GM19467 (cell line): ENCODE measurements around the gene SLC8A1.

Experiments
- ATAC-seq: cut with Tn5 transposase; IDR thresholded peaks from one replicate; pipeline ENCODE4 v1.9.1; 2021; ENCODE audit warnings: mild to moderate bottlenecking, moderate library complexity; ENCODE audit not compliant: unreplicated experiment

Gene SLC8A1

DNA sequence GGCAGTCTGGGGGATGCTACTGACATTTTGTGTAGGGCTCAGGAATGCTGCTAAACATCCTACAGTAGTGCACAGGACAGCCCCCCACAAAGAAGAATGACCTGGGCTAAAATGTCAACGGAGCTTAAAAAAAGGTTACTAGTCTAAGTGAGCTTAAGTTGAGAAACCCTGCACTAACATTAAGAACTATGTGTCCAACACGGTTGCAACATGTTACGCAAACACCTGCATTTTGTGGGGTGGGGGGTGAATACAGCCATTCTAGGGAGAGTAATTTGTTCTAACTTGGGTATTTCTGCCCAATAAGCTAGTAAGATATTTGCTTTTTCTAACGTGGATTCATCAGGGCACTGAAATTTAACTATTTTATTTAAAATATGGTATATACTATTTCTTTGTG lies 57.9 kb downstream of the SLC8A1 start:
- ATAC-seq, result no peak

DNA sequence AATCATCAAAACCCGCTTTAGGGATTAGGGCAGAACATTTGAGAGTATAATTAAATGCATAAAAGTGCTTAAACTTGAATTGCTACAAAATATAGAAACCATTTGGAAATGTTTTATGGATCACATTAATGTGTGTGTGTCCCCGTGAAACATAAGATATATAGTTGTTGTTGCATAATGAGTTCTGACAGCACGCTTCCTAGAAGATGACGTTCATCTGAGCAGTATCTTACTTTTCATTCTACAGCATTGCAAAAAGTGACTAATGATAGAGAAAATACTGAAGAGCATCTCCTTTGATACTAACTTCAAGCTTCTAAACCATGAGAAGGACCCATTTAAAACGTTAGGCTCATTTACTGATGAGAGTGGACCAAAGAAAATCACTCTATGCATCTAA lies 63.7 kb downstream of the SLC8A1 start:
- no peak for ATAC-seq

DNA sequence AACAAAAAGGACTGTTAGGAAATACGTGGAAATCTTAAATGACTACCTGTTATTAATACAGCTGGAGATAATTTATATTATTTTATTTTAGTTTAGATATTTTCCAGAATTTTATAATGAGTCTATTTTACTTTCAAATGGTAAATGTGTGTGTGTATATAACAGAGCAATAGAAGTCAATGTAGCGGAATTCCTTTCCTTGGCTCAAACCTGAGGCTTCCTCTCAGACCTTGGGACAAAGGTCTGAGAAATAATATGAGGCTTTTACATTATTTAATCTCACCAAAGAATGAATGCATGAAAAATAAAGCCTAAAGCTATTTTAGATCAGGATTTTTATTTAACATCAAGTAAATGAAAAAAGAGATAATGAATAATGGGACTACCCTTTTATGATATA lies 65.7 kb downstream of the SLC8A1 start:
- no peak for ATAC-seq

DNA sequence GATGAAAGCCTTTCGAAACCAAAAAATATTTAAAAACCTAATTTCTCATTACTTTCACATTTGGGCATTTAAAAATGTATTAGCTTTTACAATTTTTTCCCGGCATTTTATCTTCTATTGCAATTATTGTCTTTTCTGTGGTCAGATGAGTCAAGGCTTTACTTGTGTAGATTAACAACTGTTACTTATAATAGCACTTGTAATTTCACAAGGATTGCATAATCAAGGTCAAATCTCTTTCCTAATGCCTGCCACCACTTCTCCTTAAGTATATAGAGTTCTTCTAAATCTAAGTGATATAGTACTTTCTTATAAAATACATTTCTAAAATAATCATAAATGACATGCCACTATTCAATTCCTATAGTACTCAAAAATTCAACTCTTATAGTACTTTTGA lies 67.2 kb downstream of the SLC8A1 start:
- ATAC-seq, result no peak

DNA sequence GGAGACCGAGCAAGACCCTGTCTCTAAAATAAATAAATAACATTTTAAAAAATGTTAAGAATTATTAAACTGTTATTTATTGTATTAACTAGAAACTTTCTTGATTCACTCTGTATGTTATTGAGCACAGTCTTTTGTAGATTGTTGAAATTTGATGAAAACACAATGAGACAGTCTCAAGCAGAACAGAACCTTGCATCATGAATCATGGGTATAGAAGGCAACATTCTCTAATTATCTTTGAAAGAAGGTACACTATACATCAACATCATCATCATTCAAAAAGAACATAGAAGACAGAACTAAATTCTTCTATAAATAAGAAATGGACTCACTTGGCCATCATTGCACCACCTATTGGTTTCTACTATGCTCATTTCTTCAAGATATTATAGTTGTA lies 67.7 kb downstream of the SLC8A1 start:
- no peak for ATAC-seq

DNA sequence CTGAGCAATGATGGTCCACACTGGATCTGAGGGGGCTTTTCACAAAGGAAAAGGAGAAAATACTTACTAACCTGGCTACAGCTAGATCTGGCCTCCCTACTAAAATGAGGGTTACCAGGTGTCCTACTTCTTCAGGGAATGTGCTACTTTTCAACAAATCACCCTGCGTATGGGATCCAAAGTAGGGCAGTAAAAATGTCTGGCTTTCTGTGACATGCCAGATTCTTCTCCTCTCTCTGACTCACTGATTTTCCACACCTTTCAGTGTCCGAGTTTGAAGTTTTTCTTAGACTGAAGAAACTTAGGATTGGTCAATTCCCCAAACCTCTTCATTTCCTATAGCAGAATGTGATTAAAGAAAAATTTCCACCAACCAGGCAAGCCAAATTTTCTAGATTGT lies 71.2 kb downstream of the SLC8A1 start:
- no peak for ATAC-seq

DNA sequence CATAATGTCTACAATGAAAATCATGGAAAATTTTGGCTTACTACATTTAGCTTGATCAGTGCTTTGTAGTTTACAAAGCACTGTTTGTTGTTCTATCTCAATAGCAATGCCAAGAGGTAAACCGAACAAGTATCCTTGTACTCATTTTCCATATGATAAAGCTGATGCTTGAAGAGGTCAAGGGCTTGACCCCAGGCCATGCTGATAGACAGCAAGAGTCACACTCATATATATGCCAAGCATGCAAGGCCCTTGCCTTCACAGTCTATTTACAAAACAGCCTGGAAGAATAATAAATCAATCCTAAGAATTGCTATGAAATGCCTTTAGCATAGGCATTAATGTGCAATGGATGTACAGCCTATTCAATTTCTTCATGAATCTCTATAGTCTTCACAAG lies 71.8 kb downstream of the SLC8A1 start:
- ATAC-seq, result no peak

DNA sequence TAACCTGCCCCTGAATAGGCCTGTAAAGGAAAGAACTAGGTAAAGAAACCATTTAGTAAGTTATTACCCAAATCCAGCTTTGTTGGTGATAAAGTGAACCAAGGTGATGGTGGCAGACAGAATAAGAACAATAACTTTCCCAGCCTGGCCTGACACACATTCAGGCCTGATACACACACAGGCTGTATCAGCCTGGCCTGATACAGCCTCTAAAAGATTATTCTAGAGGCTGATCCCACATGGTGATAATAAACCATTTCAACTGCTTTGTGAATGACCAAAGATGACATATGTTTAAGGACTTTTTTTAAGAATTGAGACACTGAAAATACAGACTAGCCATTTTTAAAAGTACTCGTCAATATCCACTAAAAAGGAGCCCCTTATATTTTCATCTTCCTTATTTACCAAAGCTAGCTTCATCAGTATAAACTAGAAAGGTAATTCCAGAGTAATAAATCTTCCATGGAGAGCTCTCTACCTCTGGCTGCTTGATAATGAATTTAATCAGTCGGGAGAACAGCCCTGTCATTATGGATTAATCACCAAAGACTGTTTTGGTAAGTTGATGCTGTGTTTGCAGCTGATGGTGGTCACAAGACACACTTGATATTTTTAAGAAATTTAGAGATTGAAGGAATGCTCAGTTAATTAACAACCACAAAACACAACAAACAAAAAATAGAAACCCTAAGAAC lies 77.2 kb downstream of the SLC8A1 start:
- no peak for ATAC-seq

DNA sequence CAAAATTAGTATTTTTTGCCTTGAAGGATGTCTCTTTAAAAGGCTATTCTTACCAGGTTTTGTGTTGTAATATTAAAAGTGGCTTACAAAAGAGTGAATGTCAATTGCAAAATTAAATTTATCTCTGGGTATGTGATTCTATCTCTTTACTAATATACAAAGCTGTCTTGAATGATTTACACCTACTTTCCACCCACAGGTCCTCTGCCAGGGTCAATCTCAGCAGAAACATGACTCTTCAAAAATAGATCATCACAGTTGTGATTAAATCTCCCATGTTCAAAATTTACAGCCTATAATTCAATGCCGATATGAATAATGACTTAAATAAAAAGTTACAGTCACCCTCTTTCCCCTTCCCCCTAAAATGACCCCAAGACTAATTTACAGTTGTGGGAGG lies 78.8 kb downstream of the SLC8A1 start:
- ATAC-seq, result no peak

DNA sequence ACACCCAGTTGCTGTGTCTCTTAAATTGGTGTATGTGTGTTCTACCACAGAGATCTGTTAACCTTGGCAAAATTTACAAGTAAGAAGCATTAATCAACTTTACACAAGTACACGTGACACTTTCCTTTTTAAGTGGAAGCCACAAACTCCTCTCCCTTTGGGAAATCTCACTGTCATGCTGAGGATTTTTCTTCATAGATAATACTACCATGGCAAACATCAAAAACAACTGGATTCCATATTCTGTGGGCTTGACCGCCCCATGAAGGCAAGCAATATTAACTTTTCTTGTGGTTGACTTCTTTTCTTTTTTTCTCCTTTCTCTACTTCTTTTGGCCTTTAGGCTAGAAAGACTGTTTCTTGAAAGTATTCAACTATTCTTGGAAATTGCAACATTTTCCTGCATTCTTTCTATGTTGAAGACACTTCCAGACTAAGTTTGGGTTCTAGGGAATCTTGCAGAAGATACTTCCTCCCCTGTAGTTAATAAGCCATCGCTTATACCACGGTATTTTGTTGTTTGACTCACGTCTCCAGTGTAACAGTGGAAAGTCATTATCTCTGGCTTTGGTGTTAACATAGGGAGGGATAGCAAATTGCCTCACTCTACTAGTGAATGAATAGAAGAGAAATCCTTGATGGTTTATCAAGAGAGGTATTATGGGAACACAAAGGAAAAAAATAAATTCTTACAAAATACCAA lies 79.5 kb downstream of the SLC8A1 start:
- ATAC-seq, result no peak

DNA sequence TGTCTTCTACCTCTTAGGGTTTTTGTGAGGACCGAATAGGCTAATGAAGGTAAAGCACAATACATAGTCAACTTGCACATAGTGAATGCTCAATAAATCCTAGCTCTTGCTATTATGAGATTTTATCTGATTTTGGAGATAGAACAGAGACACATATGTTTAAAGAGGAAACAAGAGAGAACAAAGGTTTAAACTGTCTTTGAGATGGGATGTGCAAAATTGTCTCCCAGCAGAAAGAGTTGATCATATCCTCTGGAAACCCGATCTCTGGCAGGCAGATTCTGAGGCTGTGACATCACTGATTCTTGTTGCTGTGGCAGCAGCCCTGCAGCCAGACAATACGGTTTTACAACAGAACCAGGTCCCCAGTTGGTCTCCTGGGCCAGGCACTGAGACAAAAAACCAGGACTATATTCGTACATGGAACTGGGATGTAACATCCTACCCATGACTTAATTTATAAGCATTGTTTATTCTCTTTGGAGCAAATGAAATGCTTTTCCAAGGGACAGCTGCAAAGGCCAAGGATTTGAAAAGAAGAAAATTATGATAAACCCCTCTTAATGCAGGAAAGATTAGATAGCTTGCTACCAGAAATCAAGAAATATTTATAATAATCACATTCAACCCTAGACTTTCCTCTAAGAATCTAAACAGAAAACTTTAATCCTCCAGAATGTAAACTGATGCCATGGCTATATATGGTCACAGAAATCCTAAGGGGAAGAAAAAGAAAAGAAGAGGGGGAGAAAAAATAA lies 80.2 kb downstream of the SLC8A1 start:
- ATAC-seq, result no peak

DNA sequence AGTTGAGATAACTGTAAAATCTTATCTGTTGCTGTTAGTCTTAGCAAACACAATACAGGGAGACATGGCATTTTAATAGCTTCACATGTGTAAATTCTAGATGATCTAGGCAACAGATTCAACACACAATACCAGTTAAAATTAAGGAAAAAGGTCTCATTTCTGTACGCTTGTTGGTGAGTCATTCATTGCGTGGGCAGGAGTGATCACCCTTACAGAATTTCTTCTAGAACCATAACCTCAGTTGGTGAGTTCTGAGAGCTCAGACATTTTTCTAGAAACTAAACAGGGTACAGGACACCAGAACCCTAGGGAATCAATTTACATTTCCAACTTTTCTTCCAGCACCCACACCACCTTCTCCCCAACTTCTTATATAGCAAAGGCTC lies 81.9 kb downstream of the SLC8A1 start:
- no peak for ATAC-seq

DNA sequence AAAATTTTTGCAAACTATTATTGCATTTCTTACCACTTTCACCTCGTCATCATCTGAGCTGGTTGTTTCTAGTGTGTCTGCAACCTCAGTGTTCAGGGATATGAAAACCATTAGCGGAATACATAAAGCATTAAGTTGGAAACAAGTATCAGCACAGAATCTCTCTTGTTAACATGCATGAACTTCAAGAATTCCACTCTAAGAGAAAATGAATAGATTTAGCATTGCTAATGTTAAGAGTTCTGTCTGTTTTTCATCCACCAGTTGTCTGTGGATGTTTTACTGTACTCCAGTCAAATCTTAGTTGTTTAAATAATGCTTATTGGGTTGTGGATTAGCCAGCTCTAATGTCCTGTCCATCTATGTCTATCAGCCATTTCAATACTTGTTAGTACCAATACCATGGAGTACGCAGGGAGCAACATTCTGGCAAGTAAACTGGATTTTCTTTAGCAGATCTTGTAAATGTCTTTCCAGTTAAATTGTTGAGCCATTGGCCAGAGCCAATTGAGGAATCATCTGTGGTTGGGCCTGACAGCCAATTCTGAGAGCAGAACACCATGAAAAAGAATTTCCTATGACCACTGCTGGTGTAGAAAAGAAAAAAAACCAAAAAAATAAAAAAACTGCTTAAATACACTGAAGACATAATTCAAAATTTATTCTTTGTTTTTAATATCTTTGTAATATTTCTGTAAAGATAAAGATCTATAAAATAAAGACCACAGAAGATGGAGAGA lies 82.5 kb downstream of the SLC8A1 start:
- ATAC-seq, result no peak

DNA sequence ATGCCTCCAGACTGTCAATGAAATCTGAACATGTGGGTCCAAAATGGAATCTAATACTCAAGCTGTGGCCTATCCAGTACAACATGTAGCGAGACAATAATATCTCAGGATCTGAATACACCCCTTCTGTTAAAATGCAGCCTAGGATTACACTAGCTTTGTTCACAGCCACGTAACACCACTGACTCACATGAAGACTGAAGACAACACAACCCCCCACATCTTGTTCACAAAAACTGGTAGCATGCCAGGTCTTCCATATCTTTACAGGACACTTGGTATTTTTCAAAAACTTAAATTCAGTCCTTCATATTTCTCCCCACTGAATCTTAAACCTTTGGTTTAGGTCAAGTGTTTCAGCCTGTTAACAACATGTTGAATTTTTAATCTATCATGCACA lies 84.2 kb downstream of the SLC8A1 start:
- no peak for ATAC-seq

DNA sequence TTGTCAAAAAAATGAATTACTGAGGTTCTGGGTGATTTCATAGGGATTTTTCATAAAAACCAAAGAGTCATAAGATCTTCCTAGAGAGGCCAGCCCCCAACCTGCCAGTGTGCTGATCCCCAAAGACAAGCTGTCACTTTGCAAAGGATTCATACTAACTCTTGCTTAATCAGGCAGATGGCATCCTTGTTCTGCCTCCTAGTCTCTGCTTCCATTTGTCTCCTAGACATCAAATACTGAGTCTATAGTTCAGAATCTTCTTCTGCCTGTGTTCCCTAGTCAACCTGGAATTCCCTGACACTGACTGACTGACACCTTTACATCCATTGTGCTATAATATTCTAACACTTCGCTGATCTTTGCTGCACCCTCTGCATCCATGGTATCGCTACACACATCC lies 84.9 kb downstream of the SLC8A1 start:
- no peak for ATAC-seq

DNA sequence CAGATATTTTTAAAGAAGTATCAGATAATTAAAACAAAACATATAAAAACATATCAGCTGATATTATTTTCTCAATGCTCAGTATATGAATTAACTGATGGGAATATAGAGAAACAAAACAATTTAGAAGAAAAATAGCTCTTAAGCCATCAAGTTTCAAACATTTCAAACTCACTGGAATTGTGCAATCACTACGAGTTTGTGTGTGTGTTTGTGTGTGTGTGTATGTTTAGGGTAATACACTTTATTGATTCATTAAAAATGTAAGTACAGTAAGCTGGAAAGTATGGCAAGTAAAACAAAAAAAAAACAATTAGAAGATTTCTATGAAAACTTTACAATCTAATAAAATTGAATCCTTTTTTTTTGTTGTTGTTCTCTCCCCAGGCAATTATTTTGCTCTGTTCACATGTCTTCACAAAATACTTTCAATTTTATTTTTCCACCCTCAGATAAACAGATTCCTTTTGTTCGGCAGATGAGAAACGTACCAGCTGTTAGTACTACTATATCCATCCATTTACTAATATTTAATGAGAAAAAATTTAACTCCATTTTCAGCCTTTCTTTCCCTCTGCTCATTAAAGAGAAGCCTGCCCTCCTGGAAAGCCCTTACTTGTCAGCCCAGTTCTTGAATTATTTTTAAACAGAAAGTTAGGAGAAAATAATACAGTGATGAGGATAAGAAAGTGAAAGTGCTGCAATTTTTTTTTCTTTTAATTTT lies 87.6 kb downstream of the SLC8A1 start:
- ATAC-seq, result no peak

DNA sequence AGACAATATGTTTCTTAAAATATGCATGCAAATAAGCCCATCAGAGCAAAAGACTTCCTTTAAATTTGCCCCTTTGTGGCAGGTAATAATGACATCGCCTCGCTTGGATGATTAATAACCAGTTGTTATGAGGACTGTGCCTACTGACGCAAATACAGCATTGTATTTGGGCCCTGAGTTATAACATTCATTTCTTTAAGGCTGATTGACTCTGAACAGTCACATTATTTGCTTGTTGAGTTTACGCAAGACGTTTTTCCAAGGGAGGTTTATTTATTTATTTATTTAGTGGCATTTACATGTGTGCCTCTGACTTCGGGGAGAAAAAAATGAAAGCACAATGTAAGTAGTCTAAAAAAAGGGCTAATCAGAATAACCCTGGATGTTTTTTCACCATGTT lies 88.3 kb downstream of the SLC8A1 start:
- ATAC-seq, result no peak

DNA sequence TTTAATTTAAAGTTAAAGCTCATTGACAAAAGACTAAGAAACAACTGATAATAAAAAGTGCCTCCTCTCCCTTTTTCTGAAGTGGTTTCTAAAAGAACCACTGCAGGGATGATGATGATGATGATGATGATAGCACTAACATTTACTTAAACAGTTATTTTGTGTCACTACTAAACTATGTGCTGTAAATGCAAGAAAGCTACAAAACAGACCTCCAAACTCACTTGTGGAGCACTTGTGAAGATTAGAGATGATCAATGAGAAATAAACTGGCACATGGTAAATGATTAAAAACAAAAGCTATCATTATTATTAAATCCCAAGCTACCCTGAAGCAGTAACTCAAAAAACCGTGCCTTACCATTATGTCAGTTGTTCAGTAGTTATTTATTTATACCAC lies 88.7 kb downstream of the SLC8A1 start:
- no peak for ATAC-seq

DNA sequence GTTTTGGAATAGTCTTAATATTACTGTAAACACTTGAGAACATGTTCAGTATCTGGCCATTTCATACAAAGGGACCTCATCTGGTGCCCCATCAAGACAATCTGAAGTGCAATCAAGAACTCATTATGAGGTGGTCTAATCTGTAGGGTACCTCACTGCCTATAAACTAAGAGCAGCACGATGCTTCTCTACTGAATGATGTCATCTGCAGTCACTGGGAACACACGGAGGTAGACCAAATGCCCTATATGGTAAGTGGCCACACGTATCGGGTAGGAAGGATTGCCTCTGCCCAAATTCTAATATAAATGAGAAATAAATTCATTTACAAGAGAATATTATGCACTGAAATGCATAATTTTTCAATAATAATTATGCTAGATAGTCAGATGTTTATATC lies 90.4 kb downstream of the SLC8A1 start:
- ATAC-seq, result no peak

DNA sequence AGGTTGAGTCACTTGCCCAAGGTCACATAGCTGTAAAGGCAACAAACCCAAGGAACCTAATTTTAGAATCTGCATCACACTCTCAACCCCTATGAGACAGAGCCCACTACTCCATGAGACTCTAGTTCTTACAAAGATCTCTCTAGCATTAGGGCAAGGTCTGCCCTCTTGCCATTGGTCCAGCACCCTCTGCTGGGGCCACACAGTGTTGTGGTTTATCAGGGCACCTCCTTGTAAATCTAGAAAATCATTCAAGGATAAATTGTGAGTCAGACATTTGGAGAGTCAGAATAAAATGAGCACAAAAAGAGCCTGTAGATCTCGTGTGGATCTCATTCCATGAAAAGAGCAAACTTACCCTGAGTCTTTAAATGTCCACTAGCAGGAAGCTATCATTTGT lies 91.2 kb downstream of the SLC8A1 start:
- no peak for ATAC-seq

DNA sequence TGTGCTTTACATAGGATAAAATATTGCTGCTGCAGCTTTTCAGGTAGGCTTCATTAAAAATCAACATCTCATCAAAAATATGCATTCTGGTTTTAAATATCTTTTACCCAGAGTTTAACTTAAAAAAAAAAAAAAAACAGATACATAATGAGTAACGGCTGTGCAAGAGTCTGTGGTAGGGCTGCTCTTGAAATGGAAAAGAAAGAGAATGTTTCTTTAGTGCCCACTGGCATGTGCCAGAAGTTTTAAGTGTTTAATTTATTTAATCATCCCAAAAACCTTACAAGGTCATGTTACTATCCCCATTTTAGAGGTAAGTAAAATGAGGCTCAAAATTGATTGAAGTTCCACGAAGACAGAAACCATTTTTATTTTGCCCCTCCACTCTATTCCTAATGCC lies 92.1 kb downstream of the SLC8A1 start:
- no peak for ATAC-seq
